NCI-H510A (cell line): Measurements from ENCODE around the gene ADGRB3.
"Not testable (repeated sequence)": the region's sequence is repeated elsewhere in the genome, so short reads cannot be mapped to it uniquely, and the experiment has no call there.

Experiments
- DNase-seq: peaks from one replicate; lab custom pipeline; 2025; lab: John Stamatoyannopoulos, UW

The ADGRB3 gene

DNA sequence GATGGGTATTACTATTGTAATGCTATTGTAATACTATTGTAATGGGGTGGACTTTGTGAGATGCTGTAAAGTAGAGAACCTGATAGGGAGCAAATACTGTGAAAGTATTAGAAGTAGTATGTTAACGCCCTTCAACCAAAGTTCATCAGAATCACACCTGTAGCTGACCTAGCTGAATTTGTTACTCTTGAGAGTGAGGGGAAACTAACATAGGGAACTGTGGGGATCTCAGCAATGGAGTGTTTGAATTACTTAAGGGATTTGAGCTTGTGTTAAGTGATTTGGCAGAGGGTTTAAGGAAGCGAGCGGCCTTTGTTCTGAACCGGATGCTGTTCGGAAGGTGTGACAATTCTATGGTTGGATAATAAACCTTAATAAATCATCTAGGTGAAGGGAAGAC, 312.6 kb downstream of the ADGRB3 start:
- no peak for DNase-seq

DNA sequence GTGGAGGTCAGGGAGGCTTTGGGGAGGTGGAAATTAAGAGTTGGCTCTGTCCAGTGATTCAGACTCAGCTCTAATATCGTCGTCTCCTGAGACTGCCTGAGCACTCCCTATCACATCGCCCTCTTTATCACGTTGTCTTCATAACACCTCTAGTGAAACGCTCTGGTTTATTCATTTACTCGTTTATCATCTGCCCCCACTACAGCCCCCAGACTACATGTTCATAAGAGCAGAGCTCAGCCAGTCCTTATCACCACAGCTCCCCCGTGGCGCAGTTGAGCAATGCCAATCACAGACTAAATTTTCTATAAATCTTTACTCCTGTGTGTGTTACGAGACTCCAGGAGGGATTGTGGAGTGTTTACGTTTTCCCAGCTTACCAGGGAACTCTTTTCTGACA, 316.2 kb downstream of the ADGRB3 start:
- DNase-seq = no peak

DNA sequence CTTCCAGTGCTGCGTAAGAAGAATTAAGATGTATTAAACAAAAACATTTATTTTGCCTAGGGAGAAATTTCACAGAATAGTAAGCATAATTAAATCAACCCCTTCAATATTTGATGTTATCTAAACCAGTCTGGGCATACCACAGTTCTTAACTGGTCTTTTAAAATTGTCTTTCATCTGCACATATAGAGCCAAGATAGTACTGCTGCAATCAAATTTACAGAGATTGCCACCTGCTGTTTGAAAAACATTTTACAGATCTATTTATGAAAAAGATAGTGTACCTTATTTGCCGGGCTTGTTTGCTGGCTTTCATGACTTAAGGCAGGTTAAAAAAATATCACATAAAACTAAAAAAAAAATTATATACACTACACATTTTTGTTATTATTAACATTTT, 323.2 kb downstream of the ADGRB3 start:
- DNase-seq = no peak

DNA sequence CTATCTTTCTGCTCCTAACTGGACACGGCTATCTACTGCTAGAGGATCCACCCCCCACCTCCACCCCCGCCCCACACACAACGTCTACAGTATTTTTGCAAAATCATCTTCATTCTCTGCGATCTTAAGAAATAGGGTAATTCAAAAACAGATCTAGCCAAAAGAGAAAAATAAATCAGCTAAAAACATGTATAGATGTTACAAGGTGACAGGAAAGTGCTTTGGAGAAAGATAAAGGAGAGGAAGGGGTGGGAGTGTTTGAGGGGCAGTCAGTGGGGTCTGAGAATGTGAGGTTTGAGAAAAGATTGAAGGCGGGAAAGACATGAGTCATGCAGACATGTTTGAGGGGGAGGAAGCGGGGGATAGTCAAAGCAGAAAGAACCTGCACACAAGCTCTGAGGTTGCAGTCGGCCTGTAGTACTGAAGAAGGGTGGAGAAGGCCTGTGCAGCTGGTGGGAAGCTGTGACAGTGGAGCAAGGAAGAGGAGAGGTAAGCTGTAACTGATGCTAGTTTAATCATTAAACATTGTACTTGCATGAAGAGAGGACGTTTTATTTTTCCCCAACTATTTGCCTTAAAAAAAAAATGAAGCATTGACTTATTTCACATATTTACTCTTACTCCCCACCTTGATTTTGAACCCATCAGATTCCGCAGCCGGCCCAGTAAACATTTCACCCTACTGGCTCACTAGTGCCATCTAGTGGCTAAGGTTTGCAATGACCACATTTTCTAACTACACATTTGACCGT, 332.6 kb downstream of the ADGRB3 start:
- peak; percentile 8 for DNase-seq

DNA sequence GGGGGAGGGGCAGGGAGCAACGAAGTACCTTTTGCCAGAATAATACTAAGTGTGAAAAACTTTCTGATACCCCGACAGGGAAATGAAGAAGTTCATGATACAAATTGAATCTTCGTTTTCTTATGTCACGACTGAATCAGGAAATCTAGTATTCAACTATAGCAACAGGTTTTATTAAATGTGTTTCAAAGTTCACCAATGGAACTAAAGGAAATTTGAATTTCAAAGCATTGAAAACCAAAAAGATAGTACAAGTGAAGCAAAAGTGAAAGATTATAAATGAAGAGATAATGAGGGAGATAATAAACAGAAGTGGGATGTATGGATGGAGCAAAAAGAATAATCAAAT, 333.2 kb downstream of the ADGRB3 start:
- no peak for DNase-seq

DNA sequence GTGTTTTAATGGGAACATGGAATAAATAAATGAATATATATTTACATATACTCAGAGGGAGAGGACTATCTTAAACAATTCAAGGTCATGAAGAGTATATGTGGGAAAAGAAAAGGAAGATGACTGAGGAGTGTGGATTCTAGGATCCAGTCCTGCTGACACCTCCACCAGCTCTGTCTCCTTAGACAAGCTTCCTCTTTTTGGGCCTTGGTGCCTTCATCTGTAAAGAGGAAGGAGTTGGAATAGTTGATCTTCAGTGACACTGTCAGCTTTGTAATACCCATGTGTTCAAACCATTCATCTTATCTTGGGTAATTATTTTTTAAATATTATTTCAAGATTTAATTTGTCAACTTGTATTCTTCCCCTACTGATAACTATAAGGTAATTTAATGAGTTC, 338.0 kb downstream of the ADGRB3 start:
- DNase-seq = no peak

DNA sequence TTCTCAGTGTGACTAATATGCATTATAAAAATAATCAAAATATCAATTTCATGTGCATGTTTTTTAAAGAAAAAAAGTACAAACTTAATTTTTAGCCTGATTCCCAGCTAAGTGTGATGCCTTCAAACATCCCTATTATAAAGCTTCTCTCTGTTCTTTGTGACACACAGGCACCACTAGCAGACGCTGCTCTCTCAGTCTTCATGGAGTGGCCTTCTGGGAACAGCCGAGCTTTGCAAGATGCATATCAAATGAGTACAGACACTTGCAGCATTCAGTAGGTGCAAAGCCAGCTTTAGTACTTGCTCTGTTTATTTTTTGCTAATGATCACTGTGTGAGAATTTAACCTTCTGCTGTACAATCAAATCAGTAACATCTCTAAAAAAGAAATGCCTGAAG, 340.0 kb downstream of the ADGRB3 start:
- no peak for DNase-seq

DNA sequence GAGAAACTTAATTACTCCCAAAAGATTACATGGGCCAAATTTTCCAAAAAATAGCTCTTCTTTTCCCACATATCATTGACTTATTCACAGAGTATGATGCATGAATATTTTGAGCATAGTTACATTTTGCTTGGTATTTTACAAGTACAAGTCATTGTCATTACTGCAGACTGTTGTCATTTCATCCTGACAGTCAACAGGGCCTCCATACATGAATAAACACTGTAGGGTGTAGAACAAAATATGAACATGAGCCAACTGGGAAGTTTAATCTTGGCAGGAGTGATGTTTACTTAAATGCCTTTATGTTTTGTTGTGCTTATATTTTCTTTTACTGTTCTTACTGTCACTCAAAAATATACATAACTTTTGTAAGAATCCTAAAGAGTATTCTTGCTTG, 340.7 kb downstream of the ADGRB3 start:
- DNase-seq = no peak

DNA sequence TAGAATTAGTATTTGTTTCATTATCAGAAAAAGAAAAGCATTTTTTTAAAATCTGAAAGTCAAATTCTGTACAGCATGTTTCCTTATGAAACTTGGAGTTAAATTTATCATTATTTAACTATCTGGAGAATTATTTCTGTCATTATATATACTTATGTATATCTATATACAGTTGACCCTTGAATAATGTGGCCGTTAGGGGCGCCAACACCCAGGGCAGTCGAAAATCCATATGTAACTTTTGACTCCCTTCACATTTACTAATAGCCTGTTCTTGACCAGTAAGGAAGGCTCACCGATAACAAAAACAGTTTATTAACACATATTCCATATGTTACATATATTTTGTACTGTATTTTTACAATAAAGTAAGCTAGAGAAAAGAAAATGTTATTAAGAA, 341.2 kb downstream of the ADGRB3 start:
- DNase-seq = no peak

DNA sequence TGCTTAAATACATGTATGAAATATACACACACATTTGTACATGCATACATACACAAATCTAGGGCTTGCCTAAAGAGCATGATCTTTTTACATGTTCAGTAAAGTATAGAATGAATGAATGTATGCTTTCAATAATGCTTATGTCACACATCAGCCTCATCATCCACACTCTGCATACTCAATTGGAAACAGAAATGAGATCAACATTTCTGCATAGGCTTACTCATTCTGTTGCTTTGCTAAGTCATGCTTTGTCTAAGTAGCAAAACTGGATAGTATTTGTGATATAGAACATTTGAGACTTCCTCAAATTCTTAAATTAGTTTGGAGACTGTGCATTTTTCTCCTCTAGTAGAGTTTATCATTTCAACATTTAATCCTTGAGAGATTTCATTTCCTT, 343.3 kb downstream of the ADGRB3 start:
- no peak for DNase-seq

DNA sequence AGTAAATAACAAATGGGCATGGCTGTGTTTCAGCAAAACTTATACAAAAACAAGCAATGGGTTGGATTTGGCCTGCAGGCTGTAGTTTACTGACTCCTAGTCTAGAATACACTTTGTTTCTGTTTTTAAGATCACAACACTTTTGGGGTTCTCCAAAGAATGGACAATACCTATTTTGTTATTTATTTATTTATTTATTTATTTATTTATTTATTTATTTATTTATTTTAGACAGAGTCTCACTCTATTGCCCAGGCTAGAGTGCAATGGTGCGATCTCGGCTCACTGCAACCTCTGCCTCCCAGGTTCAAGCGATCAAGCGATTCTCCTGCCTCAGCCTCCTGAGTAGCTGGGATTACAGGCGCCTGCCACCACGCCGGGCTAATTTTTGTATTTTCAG, 346.6 kb downstream of the ADGRB3 start:
- not testable (repeated sequence) for DNase-seq

DNA sequence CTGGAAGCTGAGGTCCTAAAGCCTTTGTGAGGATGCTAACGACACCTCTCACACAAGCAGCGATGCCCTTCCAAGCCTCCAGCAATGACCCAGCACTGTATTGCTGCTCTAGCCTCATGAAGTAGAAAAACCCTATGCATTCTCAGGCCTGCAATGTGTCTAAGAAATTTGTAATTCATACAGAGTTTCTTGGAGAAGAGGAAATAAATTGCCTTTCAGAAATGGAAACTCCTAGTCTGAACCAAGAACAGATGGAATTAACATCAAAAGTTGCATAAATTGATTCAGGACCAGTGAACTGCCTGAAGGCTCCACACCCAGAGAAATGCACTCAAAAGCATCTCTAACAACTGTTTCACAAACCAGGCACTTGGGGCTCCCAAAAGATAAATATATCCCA, 353.6 kb downstream of the ADGRB3 start:
- no peak for DNase-seq

DNA sequence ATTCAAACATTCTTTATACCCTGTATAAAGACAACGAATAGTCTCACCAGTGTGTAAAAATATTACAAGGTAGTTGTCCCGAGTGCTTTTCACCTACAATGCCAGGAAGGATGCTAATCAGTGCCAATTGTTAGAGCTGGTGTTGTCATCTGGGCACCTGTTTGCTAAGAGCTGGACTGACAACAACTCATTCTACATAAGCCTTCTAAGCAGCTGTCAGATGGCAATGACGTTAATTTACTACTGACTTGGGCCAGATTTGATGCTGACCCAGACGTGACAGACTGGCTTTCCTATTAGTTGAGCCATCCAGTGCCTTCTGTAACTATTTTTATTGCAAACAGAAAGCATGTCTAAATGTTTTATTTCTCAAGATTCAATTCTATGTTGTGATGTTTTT, 355.2 kb downstream of the ADGRB3 start:
- DNase-seq = no peak

DNA sequence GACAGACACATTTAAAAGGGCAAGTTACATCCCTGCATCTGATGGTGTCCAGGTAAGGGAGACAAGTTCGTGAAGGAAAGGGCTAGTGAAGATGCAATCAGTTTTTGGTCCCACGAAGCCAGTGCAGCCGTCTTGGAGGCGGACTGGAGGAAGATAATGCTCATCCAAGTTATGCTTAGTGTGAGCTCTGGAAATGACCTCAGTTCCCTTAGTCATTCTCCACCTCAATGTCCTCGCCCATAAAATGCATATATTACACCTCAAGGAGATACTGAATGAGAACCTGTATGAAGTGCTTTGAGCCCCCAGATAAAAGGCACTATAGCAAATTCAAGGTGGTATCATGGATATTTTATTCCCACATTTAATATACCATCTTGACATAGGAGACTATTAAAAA, 358.8 kb downstream of the ADGRB3 start:
- DNase-seq = no peak

DNA sequence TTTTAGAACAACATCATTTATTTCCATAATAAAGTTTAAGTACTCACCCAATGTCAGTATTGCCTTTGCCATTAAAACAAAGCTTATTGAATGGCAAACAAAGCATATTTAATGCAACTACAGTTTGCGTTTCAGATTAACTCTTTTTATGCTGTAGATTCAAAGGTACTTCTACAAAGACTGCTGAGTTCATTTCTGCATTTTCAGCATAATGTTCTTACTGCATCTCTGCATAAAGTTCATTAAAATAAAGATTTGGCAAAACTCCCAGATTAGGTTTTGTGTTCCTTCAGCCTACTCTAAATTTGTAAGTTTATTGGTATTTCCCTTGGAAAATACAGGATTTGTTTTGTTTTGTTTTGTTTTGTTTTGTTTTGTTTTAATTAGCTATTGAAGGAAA, 359.4 kb downstream of the ADGRB3 start:
- DNase-seq = no peak

DNA sequence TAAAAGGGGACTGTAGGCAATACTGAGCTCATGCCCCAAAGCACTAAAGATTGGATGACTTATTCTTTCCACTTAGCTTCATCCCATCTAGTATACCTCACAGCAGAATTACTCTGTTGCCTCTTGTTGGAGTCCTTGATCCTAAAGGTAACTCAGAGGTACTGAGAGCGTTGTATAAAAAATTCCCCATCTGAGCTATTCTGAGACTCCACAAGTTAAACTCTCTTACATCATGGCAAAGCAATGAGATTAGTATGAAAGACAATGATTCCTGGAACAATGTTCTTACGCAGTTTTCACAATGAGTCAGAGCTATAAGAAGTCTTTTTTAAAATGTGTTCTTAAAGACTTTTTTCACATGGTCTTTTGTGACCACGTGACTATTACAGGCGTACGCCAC, 370.1 kb downstream of the ADGRB3 start:
- no peak for DNase-seq

DNA sequence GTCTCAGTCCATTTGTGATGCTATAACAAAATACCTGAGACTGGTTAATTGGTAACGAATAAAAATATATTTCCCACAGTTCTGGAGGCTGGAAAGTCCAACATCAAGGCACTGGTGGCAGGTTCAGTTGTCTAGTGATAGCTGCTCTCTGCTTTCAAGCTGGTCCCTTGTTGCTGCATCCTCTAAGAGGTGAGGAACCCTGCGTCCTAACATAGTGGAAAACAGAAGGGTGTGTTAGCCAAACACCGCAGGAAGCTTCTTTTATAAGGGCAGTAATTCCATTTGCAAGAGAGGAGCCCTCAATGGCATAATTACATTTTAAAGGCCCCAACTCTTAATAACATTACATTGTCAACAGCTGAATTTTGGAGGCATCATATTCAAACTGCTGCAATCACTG, 372.7 kb downstream of the ADGRB3 start:
- DNase-seq = no peak

DNA sequence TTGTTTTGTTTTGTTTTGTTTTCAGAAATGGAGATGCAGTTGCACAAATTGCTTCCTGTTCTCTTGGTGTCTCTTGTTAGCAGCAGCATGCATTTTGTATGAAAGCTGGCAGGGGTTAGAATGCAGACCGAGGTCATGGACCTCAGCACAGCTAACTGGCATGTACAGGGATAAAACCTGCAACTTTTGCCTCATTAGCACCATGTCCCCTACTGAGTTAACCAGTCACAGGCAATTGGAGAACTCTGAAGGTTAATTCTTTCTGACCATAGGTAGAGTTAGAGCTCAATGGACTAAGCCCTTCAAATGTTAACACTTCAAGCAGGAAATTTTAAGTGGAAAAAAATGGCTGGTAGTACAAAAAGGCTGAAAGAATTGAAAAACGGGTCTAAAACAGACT, 377.1 kb downstream of the ADGRB3 start:
- DNase-seq = no peak

DNA sequence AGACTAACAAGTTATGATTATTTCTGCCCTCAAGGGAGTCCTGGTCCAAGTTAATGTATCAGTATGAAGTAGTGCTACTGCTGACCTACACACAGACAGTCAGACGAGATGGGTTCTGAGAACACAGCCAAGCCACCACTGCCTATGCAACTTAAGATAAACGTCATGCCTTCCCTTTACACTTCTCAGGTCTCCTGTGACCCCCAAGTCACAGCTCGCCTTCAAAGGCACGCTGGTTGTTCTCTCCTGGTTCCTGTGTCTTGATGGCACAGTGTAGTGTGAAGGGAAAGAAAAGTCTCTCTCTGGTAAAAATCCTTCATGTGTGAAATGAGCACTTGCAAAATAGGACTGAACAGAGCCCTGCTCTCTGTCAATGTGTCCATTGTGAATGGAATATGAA, 377.8 kb downstream of the ADGRB3 start:
- no peak for DNase-seq

DNA sequence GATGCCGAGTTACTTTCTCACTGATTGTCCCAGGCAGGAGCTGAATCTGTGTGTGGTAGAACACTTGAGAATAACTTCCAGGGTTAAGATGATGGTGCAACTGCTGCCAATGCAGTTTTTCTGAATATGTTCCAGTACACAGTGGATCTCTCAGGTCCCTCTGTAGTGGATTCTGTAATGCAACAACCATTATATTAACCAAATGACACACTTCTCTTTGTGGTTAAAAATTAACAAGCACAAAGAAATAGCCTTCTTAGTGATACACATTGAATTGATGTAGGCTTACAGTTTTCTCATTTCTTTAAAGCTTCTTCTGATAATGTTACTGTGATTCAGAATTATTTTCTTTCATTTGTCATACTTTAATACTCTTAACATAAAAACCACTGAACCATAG, 383.8 kb downstream of the ADGRB3 start:
- no peak for DNase-seq

DNA sequence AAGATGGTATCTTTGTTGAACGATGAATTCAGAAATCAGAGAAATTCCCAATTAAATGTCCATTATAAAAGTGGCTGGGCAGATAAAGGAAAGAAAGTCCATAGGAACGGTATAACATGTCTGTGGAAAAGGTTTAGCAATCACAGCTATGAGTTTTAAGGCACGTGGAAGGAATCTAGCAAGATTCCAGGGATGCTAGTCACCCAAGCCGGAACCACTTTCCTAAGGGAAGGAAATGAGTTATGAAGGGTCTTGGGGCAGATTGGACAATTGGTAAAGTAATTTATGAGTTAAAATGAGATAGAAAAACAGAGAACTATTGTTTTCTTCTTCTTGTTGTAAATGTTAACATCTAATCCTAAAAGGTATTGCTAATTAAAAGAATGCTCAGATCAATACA, 384.8 kb downstream of the ADGRB3 start:
- no peak for DNase-seq

DNA sequence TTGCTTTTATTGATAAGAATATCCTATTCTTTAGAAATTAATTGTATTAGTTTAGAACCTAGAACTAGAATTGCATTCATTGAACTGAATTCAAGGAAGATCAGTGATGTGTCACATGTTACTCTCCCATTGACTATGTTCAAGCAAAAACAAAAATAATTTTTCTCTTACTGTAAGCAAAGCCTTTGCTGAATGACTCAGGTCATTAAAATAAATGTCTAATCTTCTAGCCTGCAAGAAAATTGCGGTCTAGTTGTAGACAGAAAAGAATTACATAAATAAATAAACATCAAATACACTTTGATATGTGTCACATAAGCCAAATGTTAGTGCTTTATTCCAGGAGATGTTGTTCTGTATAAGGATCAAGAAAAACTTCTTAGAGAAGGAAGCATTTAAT, 387.9 kb downstream of the ADGRB3 start:
- no peak for DNase-seq

DNA sequence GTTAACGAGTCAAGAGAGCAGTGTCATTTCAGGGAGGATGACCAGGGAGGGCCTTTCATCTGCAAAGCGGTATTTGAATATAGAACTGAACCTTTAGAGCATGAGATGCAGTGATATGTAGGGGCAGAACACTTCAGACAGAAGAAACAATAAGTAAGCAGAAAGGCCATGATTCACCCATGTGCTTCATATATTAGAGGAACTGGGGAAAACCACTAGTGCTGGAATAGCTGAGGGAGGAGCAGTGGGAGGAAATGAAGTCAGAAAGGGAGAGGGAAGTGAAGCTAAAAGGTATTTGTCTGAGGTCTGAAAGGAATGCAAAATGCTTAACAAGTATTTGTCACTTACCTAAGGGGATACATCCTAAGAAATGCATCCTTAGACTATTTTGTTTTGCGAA, 391.2 kb downstream of the ADGRB3 start:
- DNase-seq = no peak

DNA sequence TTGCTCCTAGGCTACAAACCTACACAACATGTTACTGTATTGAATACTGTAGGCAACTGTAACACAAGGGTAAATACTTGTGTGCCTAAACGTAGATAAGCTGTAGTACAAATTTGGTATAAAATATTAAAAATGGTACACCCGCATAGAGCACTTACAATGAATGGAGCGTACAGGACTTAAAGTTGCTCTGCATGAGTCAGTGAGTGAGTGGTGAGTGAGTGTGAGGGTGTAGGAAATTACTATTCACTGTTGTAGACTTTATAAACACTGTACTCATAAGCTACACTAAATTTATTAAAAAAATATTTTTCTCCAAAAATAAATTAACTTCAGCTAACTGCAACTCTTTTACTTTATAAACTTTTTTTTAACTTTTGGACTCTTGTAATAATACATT, 391.6 kb downstream of the ADGRB3 start:
- DNase-seq = no peak

DNA sequence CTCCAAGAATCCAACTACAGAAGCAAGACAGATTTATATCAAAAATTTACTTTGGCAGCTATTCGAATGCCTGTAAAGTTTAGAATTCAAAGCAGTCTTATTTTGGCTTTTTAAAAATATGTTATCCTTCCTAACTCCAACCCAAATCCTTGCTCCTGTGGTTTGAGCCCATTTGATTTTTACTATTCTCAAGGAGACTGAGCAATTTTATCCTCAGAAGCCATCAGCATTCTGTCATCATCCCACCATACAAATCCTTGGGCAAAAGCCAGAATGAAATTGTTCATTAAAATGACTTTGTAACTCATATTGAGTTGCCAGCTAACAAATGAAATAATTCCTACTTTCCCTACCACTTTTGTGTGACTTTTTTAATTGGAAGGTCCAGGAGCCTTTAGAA, 392.8 kb downstream of the ADGRB3 start:
- DNase-seq = no peak
